Stomach smooth muscle (tissue), 2 donors: ENCODE results near the gene PTP4A2.
"Not testable (repeated sequence)": the region's sequence is repeated elsewhere in the genome, so short reads cannot be mapped to it uniquely, and the experiment has no call there.

Source experiments
- H3K27ac ChIP-seq: one replicate; pipeline ENCODE4 v1.7.0; 2013; ENCODE audit warnings: mild to moderate bottlenecking, low read length, inconsistent platforms
- H3K27me3 ChIP-seq, 2 donors: one replicate each; pipeline ENCODE4 v1.7.0; 2013; ENCODE audit warnings: low read length in 2 of 2; ENCODE audit not compliant: insufficient read depth in 2 of 2, control insufficient read depth in 1 of 2
- H3K36me3 ChIP-seq, 2 donors: one replicate each; pipeline ENCODE4 v1.7.0; 2013; ENCODE audit warnings: low read length in 2 of 2; ENCODE audit not compliant: control insufficient read depth in 2 of 2, insufficient read depth in 2 of 2
- H3K4me1 ChIP-seq: one replicate; pipeline ENCODE4 v1.7.0; 2013; ENCODE audit warnings: low read length; ENCODE audit not compliant: control insufficient read depth, insufficient read depth
- H3K4me3 ChIP-seq, 2 donors: one replicate each; pipeline ENCODE4 v1.7.0; 2013; ENCODE audit warnings: low read length in 2 of 2
- H3K9ac ChIP-seq, 2 donors: one replicate each; pipeline ENCODE4 v1.7.0; 2013; ENCODE audit warnings: low read length in 2 of 2, mild to moderate bottlenecking in 1 of 2
- H3K9me3 ChIP-seq, 2 donors: one replicate each; pipeline ENCODE4 v1.7.0; 2013; ENCODE audit warnings: low read length in 2 of 2; ENCODE audit not compliant: control insufficient read depth in 2 of 2
- donor health status: healthy.
- donor health status: Pancreatic carcinoma.

PTP4A2 gene

GRCh38 chr1:31932491-31933316 is 5.5 kb downstream of the PTP4A2 start:
- no peaks in the 10 kb centered on the region for H3K9me3 ChIP-seq
- peaks cover 21% of the 10 kb centered on the region for H3K4me1 ChIP-seq
- no peak overlapping the region for H3K9ac ChIP-seq
- no peak overlapping the region for H3K4me3 ChIP-seq
- no peaks in the 10 kb centered on the region for H3K36me3 ChIP-seq
- H3K27me3 ChIP-seq, result no peaks in the 10 kb centered on the region
- H3K27ac ChIP-seq, result no peak overlapping the region

GRCh38 chr1:31931593-31932225 is 6.5 kb downstream of the PTP4A2 start:
- Histone ChIP-seq H3K4me3 (no peak overlapping the region), H3K36me3 (no peaks in the 10 kb centered on the region), H3K27me3 (no peaks in the 10 kb centered on the region), H3K4me1 (peaks cover 21% of the 10 kb centered on the region), H3K9me3 (no peaks in the 10 kb centered on the region), H3K27ac (no peak overlapping the region), H3K9ac (no peak overlapping the region)

- H3K9me3 ChIP-seq, result no peaks in the 10 kb centered on the region
- H3K36me3 ChIP-seq, result no peaks in the 10 kb centered on the region
- no peak overlapping the region for H3K4me3 ChIP-seq
- no peak overlapping the region for H3K27ac ChIP-seq
- no peak overlapping the region for H3K9ac ChIP-seq
- no peaks in the 10 kb centered on the region for H3K27me3 ChIP-seq
- H3K4me1 ChIP-seq, result peaks cover 21% of the 10 kb centered on the region
These were observed 7.2 kb downstream of the PTP4A2 start for GRCh38 chr1:31930836-31931592.

GRCh38 chr1:31927661-31927980 is 10.5 kb downstream of the PTP4A2 start:
- no peak overlapping the region for H3K4me3 ChIP-seq
- H3K4me1 ChIP-seq, result peaks cover 7% of the 10 kb centered on the region
- H3K9me3 ChIP-seq, result no peaks in the 10 kb centered on the region
- no peak overlapping the region for H3K27ac ChIP-seq
- no peak overlapping the region for H3K9ac ChIP-seq
- no peaks in the 10 kb centered on the region for H3K36me3 ChIP-seq
- no peaks in the 10 kb centered on the region for H3K27me3 ChIP-seq

- Histone ChIP-seq H3K27me3 (no peaks in the 10 kb centered on the region), H3K27ac (no peak overlapping the region), H3K9me3 (no peaks in the 10 kb centered on the region), H3K4me1 (peaks cover 5% of the 10 kb centered on the region), H3K36me3 (no peaks in the 10 kb centered on the region), H3K4me3 (no peak overlapping the region), H3K9ac (no peak overlapping the region)
These were observed 11.1 kb downstream of the PTP4A2 start for GRCh38 chr1:31926853-31927660.

- no peaks in the 10 kb centered on the region for H3K9me3 ChIP-seq
- peaks cover 5% of the 10 kb centered on the region for H3K4me1 ChIP-seq
- no peak overlapping the region for H3K27ac ChIP-seq
- H3K27me3 ChIP-seq, result no peaks in the 10 kb centered on the region
- no peaks in the 10 kb centered on the region for H3K36me3 ChIP-seq
- no peak overlapping the region for H3K4me3 ChIP-seq
- H3K9ac ChIP-seq, result no peak overlapping the region
These were observed 11.9 kb downstream of the PTP4A2 start for GRCh38 chr1:31926252-31926651.

- not testable (repeated sequence) for H3K4me1 ChIP-seq, H3K27ac ChIP-seq, H3K27me3 ChIP-seq, H3K4me3 ChIP-seq, H3K9me3 ChIP-seq, H3K9ac ChIP-seq, H3K36me3 ChIP-seq
These were observed 12.3 kb downstream of the PTP4A2 start for GRCh38 chr1:31925824-31926223.

GRCh38 chr1:31924839-31925238 is 13.3 kb downstream of the PTP4A2 start:
- H3K4me1 ChIP-seq, result peaks cover 2% of the 10 kb centered on the region
- H3K9ac ChIP-seq, result no peak overlapping the region

GRCh38 chr1:31923901-31924535 is 14.2 kb downstream of the PTP4A2 start:
- H3K36me3 ChIP-seq, result no peaks in the 10 kb centered on the region
- H3K27me3 ChIP-seq, result no peaks in the 10 kb centered on the region
- H3K9ac ChIP-seq, result no peak overlapping the region
- no peak overlapping the region for H3K4me3 ChIP-seq
- H3K27ac ChIP-seq, result no peak overlapping the region
- no peaks in the 10 kb centered on the region for H3K9me3 ChIP-seq
- H3K4me1 ChIP-seq, result peaks cover 2% of the 10 kb centered on the region

More at GRCh38 chr1:31924839-31925238, 13.3 kb downstream of the PTP4A2 start:
- no peak overlapping the region for H3K4me3 ChIP-seq
- no peaks in the 10 kb centered on the region for H3K36me3 ChIP-seq
- H3K27ac ChIP-seq, result no peak overlapping the region
- H3K9me3 ChIP-seq, result no peaks in the 10 kb centered on the region
- H3K27me3 ChIP-seq, result no peaks in the 10 kb centered on the region

- peaks cover 4 to 5% of the 10 kb centered on the region in 2 donors for H3K36me3 ChIP-seq
- no peak overlapping the region for H3K9ac ChIP-seq
- no peaks in the 10 kb centered on the region for H3K27me3 ChIP-seq
- H3K4me3 ChIP-seq, result no peak overlapping the region
- H3K27ac ChIP-seq, result no peak overlapping the region
- no peaks in the 10 kb centered on the region for H3K9me3 ChIP-seq
- peaks cover 2% of the 10 kb centered on the region for H3K4me1 ChIP-seq
These were observed 17.2 kb downstream of the PTP4A2 start for GRCh38 chr1:31920956-31921355.
